Upper lobe of left lung (tissue), 6 donors: ENCODE data around the gene SLC5A12. TPM values are rescaled to one million over a fixed set of nuclear protein-coding genes. Genes with fewer than 3 reads are reported as not detected.
"Not testable (repeated sequence)": the region's sequence is repeated elsewhere in the genome, so short reads cannot be mapped to it uniquely, and the experiment has no call there.

Source experiments
- ATAC-seq, 2 donors: fragments of 200-7000 bp; cut with Tn5 transposase; one replicate each; pipeline ENCODE4 v1.9.1; 2022; ENCODE audit warnings: mild to moderate bottlenecking in 2 of 2, moderate library complexity in 2 of 2; ENCODE audit not compliant: low FRiP score in 2 of 2
- DNase-seq, 2 donors: peaks; one replicate each; pipeline ENCODE4 v3.0.0-alpha.2; 2019 to 2020
- H3K27ac ChIP-seq, 4 donors: fragments of 200-600 bp; sonication (generic); one replicate each; pipeline ENCODE4 v1.5.1; 2016 to 2019
- H3K27me3 ChIP-seq, 4 donors: fragments of 200-600 bp; sonication (generic); one replicate each; pipeline ENCODE4 v1.5.1; 2017 to 2019
- H3K36me3 ChIP-seq, 4 donors: fragments of 200-600 bp; sonication (generic); one replicate each; pipeline ENCODE4 v1.5.1; 2016 to 2019
- H3K4me1 ChIP-seq, 4 donors: fragments of 200-600 bp; sonication (generic); one replicate each; pipeline ENCODE4 v1.5.1; 2018 to 2019
- H3K4me3 ChIP-seq, 4 donors: fragments of 200-600 bp; sonication (generic); one replicate each; pipeline ENCODE4 v1.5.1; 2017 to 2019; ENCODE audit warnings: mild to moderate bottlenecking in 2 of 4, moderate library complexity in 1 of 4
- H3K9me3 ChIP-seq, 4 donors: fragments of 200-600 bp; sonication (generic); one replicate each; pipeline ENCODE4 v1.5.1; 2018 to 2019
- EP300 ChIP-seq, 4 donors: sonication (generic); formaldehyde crosslinking; IDR thresholded peaks; one replicate each; pipeline ENCODE4 v1.5.1; 2017; ENCODE audit warnings: antibody characterized with exemption in 4 of 4, control low read depth in 2 of 4
- POLR2A ChIP-seq, 4 donors: fragments of 450-650 bp; IDR thresholded peaks; one replicate each; pipeline ENCODE4 v1.5.1; 2016 to 2017; ENCODE audit warnings: antibody characterized with exemption in 4 of 4, mild to moderate bottlenecking in 2 of 4
- POLR2AphosphoS5 ChIP-seq, 2 donors: sonication (generic); formaldehyde crosslinking; IDR thresholded peaks; one replicate each; pipeline ENCODE4 v1.5.1; 2017; ENCODE audit warnings: antibody characterized with exemption in 2 of 2
- WGBS, 2 donors: methylation state at CpG; one replicate each; pipeline ENCODE4 v1.1.5; 2017 to 2018; 5-methylcytosine and 5-hydroxymethylcytosine counted together
- total RNA-seq, 6 donors: library from RNA; depleted of rRNA in 4 of 6; stranded (reverse); fragments of >200 nt in 4 of 6; gene quantifications; one replicate each; pipeline versions ENCODE4 v1.1.0 to v1.2.1, GENCODE V29; 2016 to 2021
- TF ChIP-seq, protein P1 (sequence below), 6 experiments: fragments of 450-650 bp in 4 of 6; fragments of 200-600 bp in 2 of 6; sonication (generic) in 2 of 6; IDR thresholded peaks; one replicate each; pipeline ENCODE4 v1.5.1; 2016 to 2019; ENCODE audit warnings: antibody characterized with exemption in 6 of 6
- donor health status: DM: no; HTN: no; CAD: no; lungs with moderate emphysema.
- donor health status: DM: no; HTN: yes; CAD: no; lungs with severe emphysema.

The SLC5A12 gene
- total RNA-seq, 6 donors from 2014 or later: not detected

DNA sequence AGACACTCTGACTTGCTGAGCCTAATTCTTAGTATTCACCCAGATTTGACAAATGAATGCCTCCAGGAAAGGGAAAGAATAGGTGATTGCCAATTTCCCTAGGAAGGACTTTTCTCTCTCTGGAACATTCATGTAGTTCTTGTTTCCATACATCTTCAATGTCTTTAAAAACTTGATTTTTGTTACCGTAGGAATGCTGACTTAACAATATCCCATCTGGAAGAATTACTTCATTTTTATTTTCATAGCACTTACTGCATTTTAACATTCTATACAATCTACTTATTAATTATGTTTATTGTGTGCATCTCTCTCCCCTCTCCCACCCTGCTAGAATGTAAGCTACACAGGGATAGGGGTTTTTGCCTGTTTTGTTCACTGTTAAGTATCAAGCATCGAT, 66.6 kb downstream of the SLC5A12 start:
- Histone ChIP-seq H3K9me3 (no peaks in the 10 kb centered on the region), H3K27me3 (no peaks in the 10 kb centered on the region), H3K36me3 (no peaks in the 10 kb centered on the region), H3K27ac (no peak overlapping the region), H3K4me1 (no peaks in the 10 kb centered on the region), H3K4me3 (no peak overlapping the region)
- ATAC-seq: no peak
- TF ChIP-seq POLR2A (IDR thresholded peaks at IDR 0.05) (no peak), EP300 (IDR thresholded peaks at IDR 0.05) (no peak), POLR2AphosphoS5 (IDR thresholded peaks at IDR 0.05) (no peak)
- TF ChIP-seq, protein P1, sequence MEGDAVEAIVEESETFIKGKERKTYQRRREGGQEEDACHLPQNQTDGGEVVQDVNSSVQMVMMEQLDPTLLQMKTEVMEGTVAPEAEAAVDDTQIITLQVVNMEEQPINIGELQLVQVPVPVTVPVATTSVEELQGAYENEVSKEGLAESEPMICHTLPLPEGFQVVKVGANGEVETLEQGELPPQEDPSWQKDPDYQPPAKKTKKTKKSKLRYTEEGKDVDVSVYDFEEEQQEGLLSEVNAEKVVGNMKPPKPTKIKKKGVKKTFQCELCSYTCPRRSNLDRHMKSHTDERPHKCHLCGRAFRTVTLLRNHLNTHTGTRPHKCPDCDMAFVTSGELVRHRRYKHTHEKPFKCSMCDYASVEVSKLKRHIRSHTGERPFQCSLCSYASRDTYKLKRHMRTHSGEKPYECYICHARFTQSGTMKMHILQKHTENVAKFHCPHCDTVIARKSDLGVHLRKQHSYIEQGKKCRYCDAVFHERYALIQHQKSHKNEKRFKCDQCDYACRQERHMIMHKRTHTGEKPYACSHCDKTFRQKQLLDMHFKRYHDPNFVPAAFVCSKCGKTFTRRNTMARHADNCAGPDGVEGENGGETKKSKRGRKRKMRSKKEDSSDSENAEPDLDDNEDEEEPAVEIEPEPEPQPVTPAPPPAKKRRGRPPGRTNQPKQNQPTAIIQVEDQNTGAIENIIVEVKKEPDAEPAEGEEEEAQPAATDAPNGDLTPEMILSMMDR (IDR thresholded peaks at IDR 0.05): no peak
- DNase-seq: no peak
- WGBS, 2 donors: 83 to 93% methylated on average over 2 of the region's 2 CpGs

DNA sequence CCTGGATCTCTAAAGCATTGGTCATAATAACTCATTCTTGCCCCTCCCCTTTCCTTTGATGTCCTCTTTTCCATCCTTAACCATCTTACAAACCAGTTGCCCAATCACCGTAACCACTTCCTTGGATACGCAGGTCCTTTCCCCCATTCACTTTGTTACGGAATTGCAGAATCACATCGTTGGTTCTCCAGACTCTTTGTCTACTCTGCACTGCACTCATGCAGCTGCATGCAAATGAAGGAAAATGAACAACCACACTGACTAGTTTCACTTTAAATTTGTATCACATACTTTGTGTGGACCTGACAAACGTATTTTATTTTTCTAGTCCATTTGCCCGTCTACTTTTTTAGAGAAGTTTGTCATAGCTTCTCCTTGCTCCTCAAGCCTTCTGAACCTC, 69.9 kb downstream of the SLC5A12 start:
- no peaks in the 10 kb centered on the region for H3K36me3 ChIP-seq
- ATAC-seq (no peak), DNase-seq (no peak)
- H3K4me3 ChIP-seq: no peak overlapping the region
- H3K9me3 ChIP-seq: no peaks in the 10 kb centered on the region
- TF ChIP-seq, protein P1 (IDR thresholded peaks at IDR 0.05): no peak
- TF ChIP-seq EP300 (IDR thresholded peaks at IDR 0.05) (no peak), POLR2AphosphoS5 (IDR thresholded peaks at IDR 0.05) (no peak), POLR2A (IDR thresholded peaks at IDR 0.05) (no peak)
- WGBS, 2 donors: 67 to 78% methylated on average over 6 of the region's 6 CpGs
- no peaks in the 10 kb centered on the region for H3K27me3 ChIP-seq
- no peak overlapping the region for H3K27ac ChIP-seq
- no peaks in the 10 kb centered on the region for H3K4me1 ChIP-seq

DNA sequence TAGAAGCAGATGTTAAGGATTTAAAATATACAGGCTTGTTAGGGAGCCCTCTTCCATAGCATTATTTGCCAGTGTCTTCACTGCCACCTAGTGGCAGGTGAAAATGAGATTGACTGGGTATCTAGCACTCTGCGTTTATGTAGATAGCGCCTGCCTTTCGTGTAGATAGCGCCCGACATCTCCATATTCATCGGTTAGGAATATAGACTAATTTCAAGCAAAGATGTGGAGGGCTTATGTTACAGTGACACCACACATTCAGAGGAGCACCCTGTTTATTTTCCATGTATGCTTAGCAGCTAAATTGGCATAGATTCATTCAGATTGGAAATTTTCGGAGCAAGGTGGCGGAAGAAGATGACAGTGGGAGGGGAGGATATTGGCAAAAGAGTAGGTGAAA, 72.0 kb downstream of the SLC5A12 start:
- ATAC-seq: peak in 1 of 2 donors; percentile 76
- DNase-seq: peak in 1 of 2 donors; percentile 62
- TF ChIP-seq, protein P1 (IDR thresholded peaks at IDR 0.05): peak in 5 of 6 experiments; percentile 35 to 69 (median 58)
- no peak for TF ChIP-seq EP300 (IDR thresholded peaks at IDR 0.05)
- TF ChIP-seq POLR2AphosphoS5 (IDR thresholded peaks at IDR 0.05): no peak

DNA sequence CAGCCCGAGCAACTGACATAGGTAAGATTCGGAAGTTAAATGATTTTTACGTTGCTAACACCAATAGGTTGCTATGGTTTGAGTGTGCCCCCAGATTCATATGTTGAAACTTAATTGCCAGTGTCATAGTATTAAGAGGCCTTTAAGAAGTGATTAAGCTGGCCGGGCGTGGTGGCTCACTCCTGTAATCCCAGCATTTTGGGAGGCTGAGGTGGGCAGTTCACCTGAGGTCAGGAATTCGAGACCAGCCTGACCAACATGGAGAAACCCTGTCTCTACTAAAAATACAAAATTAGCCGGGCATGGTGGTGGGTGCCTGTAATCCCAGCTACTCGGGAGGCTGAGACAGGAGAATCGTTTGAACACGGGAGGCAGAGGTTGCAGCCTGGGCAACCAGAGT, 78.5 kb downstream of the SLC5A12 start:
- not testable (repeated sequence) for ATAC-seq, H3K4me1 ChIP-seq, H3K27me3 ChIP-seq, H3K27ac ChIP-seq, H3K9me3 ChIP-seq, H3K36me3 ChIP-seq, H3K4me3 ChIP-seq, DNase-seq
- 84 to 93% methylated on average over 10 of the region's 10 CpGs for WGBS, 2 donors

More for the DNA sequence above, 72.0 kb downstream of the SLC5A12 start:
- no peaks in the 10 kb centered on the region for H3K4me1 ChIP-seq
- H3K27me3 ChIP-seq: no peaks in the 10 kb centered on the region
- H3K36me3 ChIP-seq: no peaks in the 10 kb centered on the region
- WGBS, 2 donors: 34 to 35% methylated on average over 8 of the region's 8 CpGs
- no peaks in the 10 kb centered on the region for H3K9me3 ChIP-seq
- H3K4me3 ChIP-seq: no peak overlapping the region
- H3K27ac ChIP-seq: no peak overlapping the region

DNA sequence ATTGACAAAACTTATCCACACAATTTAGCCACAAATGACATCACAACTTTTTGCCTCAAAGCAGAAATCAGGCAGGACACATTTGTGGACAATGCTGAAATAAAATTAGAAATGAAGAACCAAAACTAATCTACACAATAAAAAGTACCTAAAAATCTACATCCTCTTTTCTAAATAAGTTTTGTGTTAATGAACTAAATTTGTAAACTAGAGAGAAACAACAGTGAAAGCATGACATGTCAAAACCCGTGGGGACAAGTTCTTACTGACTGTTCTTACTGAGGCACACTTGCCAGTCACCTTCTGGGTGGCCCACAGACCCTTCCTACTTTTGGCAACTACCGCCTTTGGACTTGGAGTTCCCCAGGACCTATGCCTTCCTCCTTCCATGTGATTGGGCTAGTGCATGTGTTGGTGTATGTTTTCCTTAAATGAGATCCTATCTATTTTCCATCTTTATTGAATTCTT, 89.1 kb downstream of the SLC5A12 start:
- no peaks in the 10 kb centered on the region for H3K27me3 ChIP-seq

More for the DNA sequence above, 89.1 kb downstream of the SLC5A12 start:
- no peaks in the 10 kb centered on the region for H3K4me1 ChIP-seq
- H3K27ac ChIP-seq: no peak overlapping the region
- no peak overlapping the region for H3K4me3 ChIP-seq
- H3K36me3 ChIP-seq: no peaks in the 10 kb centered on the region
- no peak for TF ChIP-seq POLR2A (IDR thresholded peaks at IDR 0.05)
- TF ChIP-seq, protein P1 (IDR thresholded peaks at IDR 0.05): no peak
- no peak for TF ChIP-seq POLR2AphosphoS5 (IDR thresholded peaks at IDR 0.05)
- no peak for TF ChIP-seq EP300 (IDR thresholded peaks at IDR 0.05)
- 64 to 72% methylated on average over 2 of the region's 2 CpGs for WGBS, 2 donors
- no peak for ATAC-seq
- no peak for DNase-seq
- no peaks in the 10 kb centered on the region for H3K9me3 ChIP-seq
